Neural crest cell (in vitro differentiated cells): Measurements from ENCODE around the gene BRPF3. TPM values are rescaled to one million over a fixed set of nuclear protein-coding genes. Genes with fewer than 3 reads are reported as not detected.

Source experiments
- DNase-seq: peaks from one replicate; pipeline ENCODE4 v3.0.0; 2021; ENCODE audit warnings: low read depth, mixed read lengths, low spot score
- H3K27ac Mint-ChIP-seq: one replicate; pipeline ENCODE4 v1.8.0; 2021; ENCODE audit warnings: mild to moderate bottlenecking, mixed read lengths; ENCODE audit not compliant: unreplicated experiment
- H3K27me3 Mint-ChIP-seq: 2 replicates; pipeline ENCODE4 v1.8.0; 2021; ENCODE audit warnings: low read depth, mild to moderate bottlenecking, mixed read lengths
- H3K36me3 Mint-ChIP-seq: 2 replicates; pipeline ENCODE4 v1.8.0; 2021; ENCODE audit warnings: low read depth, mild to moderate bottlenecking, mixed read lengths
- H3K4me1 Mint-ChIP-seq: 2 replicates; pipeline ENCODE4 v1.8.0; 2021; ENCODE audit warnings: mixed read lengths
- H3K4me3 Mint-ChIP-seq: one replicate; pipeline ENCODE4 v1.8.0; 2021; ENCODE audit warnings: mild to moderate bottlenecking, mixed read lengths
- H3K9me3 Mint-ChIP-seq: 2 replicates; pipeline ENCODE4 v1.8.0; 2021; ENCODE audit warnings: mixed read lengths
- CTCF ChIP-seq: fragments of 200-600 bp; sonication (generic); conservative IDR thresholded peaks from 2 replicates; pipeline ENCODE4 v1.5.0; 2021; ENCODE audit warnings: antibody characterized with exemption, mild to moderate bottlenecking
- total RNA-seq: library from RNA; stranded (reverse); gene quantifications from 2 replicates; pipeline ENCODE4 v1.2.1, GENCODE V29; 2021

The BRPF3 gene
- total RNA-seq, 1 donor from 2014 or later: 57.3 TPM

- no peak for TF ChIP-seq CTCF
- Mint-ChIP-seq H3K27ac (no peak overlapping the region), H3K27me3 (peaks cover 2% of the 10 kb centered on the region), H3K4me3 (no peak overlapping the region), H3K36me3 (no peaks in the 10 kb centered on the region), H3K4me1 (no peaks in the 10 kb centered on the region), H3K9me3 (no peaks in the 10 kb centered on the region)
- DNase-seq: no peak
Measured at GRCh38 chr6:36263390-36264000, 67.0 kb downstream of the BRPF3 start.

GRCh38 chr6:36265744-36266143 is 69.2 kb downstream of the BRPF3 start:
- H3K4me3 Mint-ChIP-seq: no peak overlapping the region
- peaks cover 2% of the 10 kb centered on the region for H3K27me3 Mint-ChIP-seq
- DNase-seq: no peak
- no peaks in the 10 kb centered on the region for H3K36me3 Mint-ChIP-seq
- H3K27ac Mint-ChIP-seq: no peak overlapping the region
- no peak for TF ChIP-seq CTCF
- no peaks in the 10 kb centered on the region for H3K4me1 Mint-ChIP-seq
- H3K9me3 Mint-ChIP-seq: no peaks in the 10 kb centered on the region

GRCh38 chr6:36266913-36267644 is 70.5 kb downstream of the BRPF3 start:
- no peak overlapping the region for H3K4me3 Mint-ChIP-seq

DNA sequence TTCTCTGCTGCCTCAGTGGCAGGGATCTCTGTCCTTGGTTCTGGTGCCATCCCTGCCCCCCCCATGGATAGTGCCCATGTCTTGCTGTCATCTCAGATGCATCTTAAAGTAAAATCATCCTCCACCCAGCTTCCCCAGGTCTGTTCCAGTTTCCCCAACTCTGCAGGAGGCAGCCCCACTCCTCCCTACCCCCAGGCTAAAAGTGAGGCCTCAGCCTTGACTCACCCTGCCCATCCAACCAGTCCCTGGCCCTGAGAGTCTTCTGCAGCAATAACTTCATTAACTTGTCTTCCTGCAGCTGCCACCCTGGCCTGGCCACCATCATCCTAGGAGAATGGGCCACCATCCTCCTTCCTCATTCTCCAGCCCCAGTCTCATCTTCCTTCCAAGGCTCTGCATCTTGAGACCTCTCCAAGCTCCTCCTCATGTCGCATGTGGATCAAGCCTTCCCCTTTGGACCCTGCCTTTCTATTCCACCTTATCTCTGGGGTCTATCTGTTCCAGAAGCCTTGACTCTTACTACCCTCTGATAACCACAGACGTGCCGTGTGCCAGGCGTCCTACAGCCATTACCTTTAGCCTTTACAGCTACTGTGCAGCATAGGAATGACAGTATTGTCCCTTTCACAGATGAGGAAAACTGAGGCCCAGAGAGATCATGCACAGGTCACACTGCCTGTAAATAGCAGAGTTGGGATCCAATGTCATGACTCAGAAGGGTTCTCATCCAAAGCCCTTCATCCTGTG is 71.4 kb downstream of the BRPF3 start:
- Mint-ChIP-seq H3K27me3 (peaks cover 4% of the 10 kb centered on the region), H3K4me1 (no peaks in the 10 kb centered on the region), H3K9me3 (no peaks in the 10 kb centered on the region), H3K27ac (no peak overlapping the region), H3K4me3 (no peak overlapping the region), H3K36me3 (no peaks in the 10 kb centered on the region)
- TF ChIP-seq CTCF: no peak
- no peak for DNase-seq

More at GRCh38 chr6:36266913-36267644, 70.5 kb downstream of the BRPF3 start:
- TF ChIP-seq CTCF: no peak
- Mint-ChIP-seq H3K27ac (no peak overlapping the region), H3K4me1 (no peaks in the 10 kb centered on the region), H3K9me3 (no peaks in the 10 kb centered on the region), H3K27me3 (peaks cover 7% of the 10 kb centered on the region), H3K36me3 (no peaks in the 10 kb centered on the region)
- DNase-seq: no peak

DNA sequence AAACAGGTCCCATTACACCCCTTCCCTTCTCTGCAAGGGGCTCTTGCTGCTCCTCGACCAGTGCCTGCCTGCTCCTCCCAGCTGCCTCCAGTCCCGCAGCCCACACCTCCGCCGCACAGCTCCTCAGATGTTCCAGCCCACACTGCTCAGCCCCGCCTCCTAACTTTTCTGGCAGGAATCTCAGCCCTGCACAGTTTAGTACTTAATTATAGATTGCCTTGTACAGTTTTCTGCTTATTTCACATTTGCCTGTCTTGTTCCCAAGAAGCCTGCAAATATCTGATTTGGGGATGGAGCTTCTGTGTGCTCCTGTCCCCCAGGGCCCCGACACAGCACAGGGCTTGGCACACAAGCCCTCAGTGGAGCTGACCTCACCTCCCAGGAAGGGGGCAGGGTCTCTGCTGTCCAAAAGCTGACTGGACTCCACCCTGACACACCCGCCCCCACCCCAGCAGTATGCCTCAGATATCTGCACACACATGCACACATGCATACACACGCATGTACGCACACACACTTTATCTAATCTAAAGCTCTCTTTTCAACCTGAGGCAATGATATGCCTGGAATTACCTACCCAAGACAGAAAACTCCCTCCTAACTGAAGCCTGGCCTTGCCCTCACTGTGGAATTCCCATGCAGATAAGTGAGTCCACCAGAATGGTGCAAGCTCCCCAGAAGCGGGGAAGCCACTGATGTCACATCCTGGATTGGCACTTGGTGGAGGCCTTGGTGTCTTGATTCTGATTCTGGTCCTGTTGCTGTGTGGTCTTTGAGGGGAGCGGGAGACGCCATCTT is 72.1 kb downstream of the BRPF3 start:
- Mint-ChIP-seq H3K4me1 (no peaks in the 10 kb centered on the region), H3K27ac (no peak overlapping the region), H3K4me3 (no peak overlapping the region), H3K27me3 (peaks cover 8% of the 10 kb centered on the region), H3K9me3 (no peaks in the 10 kb centered on the region), H3K36me3 (no peaks in the 10 kb centered on the region)
- TF ChIP-seq CTCF: no peak
- no peak for DNase-seq
